Left cardiac atrium (tissue), 4 donors: ENCODE data around the gene MSANTD2. TPM values are rescaled to one million over a fixed set of nuclear protein-coding genes. Genes with fewer than 3 reads are reported as not detected.
"Not testable (repeated sequence)": the region's sequence is repeated elsewhere in the genome, so short reads cannot be mapped to it uniquely, and the experiment has no call there.

Experiments used
- ATAC-seq, 2 donors: fragments of 200-7000 bp; cut with Tn5 transposase; one replicate each; pipeline ENCODE4 v1.9.1; 2020; ENCODE audit warnings: mild to moderate bottlenecking in 2 of 2, moderate library complexity in 2 of 2
- DNase-seq: peaks from one replicate; pipeline ENCODE4 v3.0.0-alpha.2; 2020
- intact Hi-C, 2 donors: fragments of 100-400 bp; cut with DNase I; formaldehyde crosslinking; loops; one replicate each; pipeline versions ENCODE4 v1.14.1 to v1.15.1; 2022 to 2023
- total RNA-seq, 2 donors: library from RNA; stranded (reverse); fragmentation: NEBNext Ultra II Directional; extraction: Animal tissue kit (Norgen Biotek cat#: 25700); gene quantifications; one replicate each; pipeline ENCODE4 v1.2.1, GENCODE V29; 2021
- donor health status: DM: no; HTN: yes; CAD: no.
- donor health status: DM: no; HTN: yes; CAD: no; lungs with severe emphysema.
- donor health status: DM: yes; HTN: yes; CAD: no.
- donor health status: Dilated cardiomyopathy.

Gene MSANTD2
- total RNA-seq, 2 donors from 2014 or later: 4.3 to 5.5 TPM

DNA sequence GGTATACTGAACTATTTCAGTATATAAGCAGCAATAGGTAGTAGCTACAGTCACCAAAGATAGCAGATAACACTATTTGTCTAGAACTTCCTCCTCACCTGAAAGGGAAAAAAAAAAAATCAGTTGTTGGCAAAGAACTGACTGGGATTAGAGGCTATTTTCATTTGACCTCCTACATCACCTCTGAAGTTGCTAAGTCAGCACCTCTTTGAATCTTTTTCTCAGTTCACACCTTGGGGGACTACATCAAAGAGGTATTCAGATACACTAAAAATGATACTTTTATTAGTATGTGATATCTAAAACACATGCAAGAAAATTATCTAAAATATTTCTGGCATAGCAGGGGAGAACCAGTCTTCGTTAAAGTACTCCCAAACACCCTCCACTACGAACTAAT is 16.2 kb downstream of the MSANTD2 start:
- no peak for ATAC-seq
- intact Hi-C loops: no loop called here

GRCh38 chr11:124783002-124783401 is 17.2 kb downstream of the MSANTD2 start:
- no peak for DNase-seq
- no peak for ATAC-seq
- intact Hi-C loops: no loop called here

More for the DNA sequence above, 16.2 kb downstream of the MSANTD2 start:
- DNase-seq: no peak

- no peak for ATAC-seq
- intact Hi-C loops: no loop called here
These were observed 20.6 kb downstream of the MSANTD2 start for GRCh38 chr11:124779568-124779967.

GRCh38 chr11:124778281-124778680 is 21.9 kb downstream of the MSANTD2 start:
- DNase-seq (no peak), ATAC-seq (no peak)
- intact Hi-C loops: no loop called here

More at GRCh38 chr11:124779568-124779967, 20.6 kb downstream of the MSANTD2 start:
- DNase-seq: no peak

GRCh38 chr11:124776865-124777645 is 23.2 kb downstream of the MSANTD2 start:
- DNase-seq (no peak), ATAC-seq (peak in 1 of 2 donors; percentile 79)
- intact Hi-C loops: no loop called here

GRCh38 chr11:124770959-124771358 is 29.2 kb downstream of the MSANTD2 start:
- ATAC-seq, DNase-seq, intact Hi-C loops: not testable (repeated sequence)

DNA sequence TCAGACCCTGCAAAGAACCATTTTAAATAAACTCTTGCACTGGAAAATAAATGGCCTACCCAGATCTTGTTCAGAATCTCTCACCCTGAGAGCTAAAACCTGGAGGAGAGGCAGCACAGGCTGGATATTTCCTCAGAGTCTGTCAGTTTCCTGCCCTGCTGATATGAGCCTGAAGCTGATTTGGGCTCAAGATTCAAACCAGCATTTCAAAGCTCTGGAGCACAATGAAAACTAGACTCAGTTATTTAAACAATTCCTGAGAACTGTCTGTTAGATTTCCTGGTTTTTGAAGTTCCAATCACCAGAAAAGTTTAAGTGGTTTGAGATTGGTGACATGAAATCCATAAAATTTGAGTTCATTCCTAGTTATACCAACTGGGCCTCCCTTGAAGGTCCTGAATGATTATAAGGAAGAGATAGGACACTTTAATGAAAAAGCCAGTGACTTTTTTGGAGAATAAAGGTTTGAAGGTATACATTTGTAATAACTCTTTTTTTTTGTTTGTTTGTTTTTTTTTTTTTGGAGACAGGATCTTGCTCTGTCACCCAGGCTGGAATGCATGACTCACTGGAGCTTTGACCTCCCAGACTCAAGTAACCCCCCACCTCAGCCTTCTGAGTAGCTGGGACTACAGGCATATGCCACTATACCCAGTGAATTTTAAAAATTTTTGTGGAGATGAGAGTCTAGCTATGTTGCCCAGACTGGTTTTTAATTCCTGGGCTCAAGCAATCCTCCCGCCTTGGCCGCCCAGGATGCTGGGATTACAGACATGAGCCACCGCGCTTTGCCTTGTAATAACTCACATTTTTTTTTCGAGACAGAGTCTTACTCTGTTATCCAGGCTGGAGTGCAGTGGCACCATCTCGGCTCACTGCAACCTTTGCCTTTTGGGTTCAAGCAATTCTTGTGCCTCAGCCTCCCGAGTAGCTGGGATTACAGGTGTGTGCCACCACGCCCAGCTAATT is 30.1 kb downstream of the MSANTD2 start:
- ATAC-seq (no peak), DNase-seq (no peak)
- intact Hi-C loops: no loop called here

- no peak for ATAC-seq
- intact Hi-C loops: no loop called here
- DNase-seq: no peak
These were observed 31.3 kb downstream of the MSANTD2 start for GRCh38 chr11:124768914-124769313.

GRCh38 chr11:124766156-124766555 is 34.0 kb downstream of the MSANTD2 start:
- no peak for ATAC-seq
- intact Hi-C loops: no loop called here

GRCh38 chr11:124763156-124763947 is 36.9 kb downstream of the MSANTD2 start:
- DNase-seq: peak; percentile 91
- intact Hi-C loops: loop anchor here (1.0 to 5.0 kb wide), 3 partner anchors 74 to 94 kb away; partner anchors contain the start of genes SIAE (in 1 of the 2) and SPA17 (in 1 of the 2)
- peak; percentile 15 to 27 for ATAC-seq

More at GRCh38 chr11:124766156-124766555, 34.0 kb downstream of the MSANTD2 start:
- DNase-seq: no peak

GRCh38 chr11:124762624-124763155 is 37.5 kb downstream of the MSANTD2 start:
- intact Hi-C loops: loop anchor here (1.0 to 5.0 kb wide), 3 partner anchors 75 to 93 kb away; partner anchors contain the start of genes SIAE (in 1 of the 2) and SPA17 (in 1 of the 2)
- ATAC-seq (peak; percentile 3 to 4), DNase-seq (no peak)

GRCh38 chr11:124762105-124762623 is 38.0 kb downstream of the MSANTD2 start, which contains the start of gene ESAM:
TSS of gene ESAM (minus strand) at chr11:124762290. CDS start at chr11:124762154, 136 bp downstream.
- DNase-seq (peak; percentile 67), ATAC-seq (peak; percentile 41 to 50)
- intact Hi-C loops: loop anchor here (5.0 kb wide), 2 partner anchors 75 to 90 kb away; partner anchors contain the start of genes SIAE (in 1 of the 2) and SPA17 (in 1 of the 2)

DNA sequence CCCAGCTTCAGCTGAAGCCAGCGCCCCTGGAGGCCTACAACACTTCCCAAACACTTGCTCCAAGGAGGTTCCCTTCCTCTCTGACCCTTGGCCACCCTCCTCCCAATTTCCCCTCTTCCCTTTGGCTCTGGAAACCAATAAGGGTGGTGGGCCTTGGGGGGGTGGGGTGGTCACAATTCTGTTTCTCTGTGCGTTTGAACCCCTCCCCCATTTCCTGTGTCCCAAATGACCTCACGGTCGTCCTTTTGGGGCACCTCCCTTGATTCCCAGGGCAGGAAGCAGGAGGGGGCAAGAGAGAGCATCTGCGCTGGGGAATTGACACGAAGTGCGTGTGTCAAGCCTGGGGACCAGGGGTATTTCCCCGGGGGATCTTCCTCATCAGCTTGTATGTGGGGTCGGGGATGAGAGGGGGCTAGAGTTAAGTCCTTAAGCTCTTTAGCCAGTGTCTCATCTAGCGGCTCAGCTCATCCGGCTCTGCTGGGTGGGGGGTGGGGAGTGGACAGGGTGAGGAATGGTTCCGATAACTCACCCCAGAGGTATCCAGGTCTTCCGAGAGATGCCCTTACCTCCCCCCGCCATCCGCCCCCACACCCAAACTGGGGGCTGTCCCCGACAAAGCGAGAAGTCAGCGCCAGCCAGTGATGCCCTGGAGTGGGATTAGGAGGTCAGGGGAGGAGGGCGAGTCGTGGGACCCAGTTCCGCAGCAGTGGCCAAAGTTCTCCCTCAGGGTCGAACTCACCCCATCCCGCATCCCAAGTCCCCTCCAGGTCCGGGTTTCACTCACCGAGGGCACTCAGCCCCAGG is 38.7 kb downstream of the MSANTD2 start:
- DNase-seq (peak; percentile 56), ATAC-seq (peak in 1 of 2 donors; percentile 1)
- intact Hi-C loops: loop anchor here (1.0 to 5.0 kb wide), 3 partner anchors 76 to 89 kb away; partner anchors contain the start of genes SIAE (in 1 of the 2) and SPA17 (in 1 of the 2)

DNA sequence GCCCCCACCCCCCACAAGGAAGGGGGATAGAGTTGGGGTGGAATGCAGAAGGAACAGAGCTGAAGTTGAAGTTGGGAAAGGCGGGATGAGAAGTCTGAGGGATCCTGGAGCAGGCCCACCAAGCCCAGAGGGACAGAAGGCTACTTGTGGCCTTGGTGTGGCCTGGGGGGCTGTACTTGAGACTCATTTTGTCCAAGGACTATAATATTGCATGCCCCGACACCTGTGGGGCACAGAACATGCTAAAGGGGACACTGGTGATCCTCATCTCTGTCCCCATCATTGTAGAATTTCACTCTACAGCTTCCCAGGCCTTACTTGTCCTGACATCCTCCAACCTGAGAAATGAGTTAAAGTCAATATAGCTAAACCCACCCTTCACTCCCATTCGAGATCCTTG is 39.4 kb downstream of the MSANTD2 start:
- intact Hi-C loops: loop anchor here (1.0 to 5.0 kb wide), 3 partner anchors 76 to 89 kb away; partner anchors contain the start of genes SIAE (in 1 of the 2) and SPA17 (in 1 of the 2)
- DNase-seq: no peak
- no peak for ATAC-seq

- DNase-seq (peak; percentile 51), ATAC-seq (peak; percentile 2 to 10)
- intact Hi-C loops: loop anchor here (5.0 kb wide), 2 partner anchors 77 to 88 kb away; partner anchors contain the start of genes SIAE (in 1 of the 2) and SPA17 (in 1 of the 2)
These were observed 40.0 kb downstream of the MSANTD2 start for GRCh38 chr11:124760205-124760652.
